T-helper 1 cell treated with Interleukin-12 subunit alpha and Interleukin-12 subunit beta and Interleukin-4 antibody, amounts not matched to agents 30 μg/mL and 1 μg/mL, for 36 hours (primary cell): ENCODE results near the gene JARID2.

ENCODE experiments used
- H3K27ac Mint-ChIP-seq: one replicate; pipeline ENCODE4 v1.8.0; 2021; ENCODE audit warnings: mild to moderate bottlenecking, mixed read lengths
- H3K27me3 Mint-ChIP-seq: one replicate; pipeline ENCODE4 v1.8.0; 2021; ENCODE audit warnings: low read depth, mixed read lengths
- H3K36me3 Mint-ChIP-seq: one replicate; pipeline ENCODE4 v1.8.0; 2021; ENCODE audit warnings: low read depth, mixed read lengths
- H3K4me1 Mint-ChIP-seq: one replicate; pipeline ENCODE4 v1.8.0; 2021; ENCODE audit warnings: low read depth, mixed read lengths
- H3K4me3 Mint-ChIP-seq: one replicate; pipeline ENCODE4 v1.8.0; 2021; ENCODE audit warnings: mild to moderate bottlenecking, moderate library complexity, mixed read lengths
- H3K9me3 Mint-ChIP-seq: one replicate; pipeline ENCODE4 v1.8.0; 2021; ENCODE audit warnings: mixed read lengths

The JARID2 gene

DNA sequence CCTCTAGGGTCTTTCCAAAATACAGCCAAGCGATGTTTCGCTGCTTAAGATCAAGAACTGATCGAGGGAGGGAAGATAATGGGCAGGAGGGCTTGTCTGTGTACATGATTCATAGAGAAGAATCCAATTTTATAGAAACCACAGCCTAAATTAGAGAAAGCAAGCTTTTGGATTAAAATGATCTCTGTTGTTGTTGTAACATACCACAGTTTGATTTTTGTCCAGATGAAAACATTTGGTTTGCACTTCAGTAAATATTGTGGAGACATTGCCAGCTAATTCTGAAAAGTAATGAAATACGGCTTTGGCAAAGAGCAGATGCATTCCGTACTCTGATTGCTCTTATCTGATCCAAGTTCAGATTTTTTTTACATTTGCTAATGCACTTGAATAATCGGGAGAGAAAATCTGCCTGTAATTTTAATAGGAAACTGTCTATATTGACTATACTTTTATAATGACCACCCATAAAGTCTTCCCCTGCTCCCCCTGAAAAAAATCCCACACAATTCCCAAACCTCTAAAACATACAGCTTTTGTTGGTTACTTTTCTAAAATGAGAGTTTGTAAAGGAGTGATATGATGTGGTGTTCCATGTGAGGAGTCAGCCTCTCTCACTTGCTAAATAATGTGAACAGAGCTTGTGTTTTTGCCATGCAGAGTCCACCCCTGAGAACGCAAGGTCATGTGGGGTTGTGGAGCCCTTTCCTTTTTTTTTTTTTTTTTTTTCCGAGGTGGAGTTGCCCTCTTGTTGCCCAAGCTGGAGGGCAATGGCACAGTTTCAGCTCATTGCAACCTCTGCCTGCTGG is 217.1 kb downstream of the JARID2 start:
- Mint-ChIP-seq H3K4me3 (no peak overlapping the region), H3K9me3 (no peaks in the 10 kb centered on the region), H3K36me3 (peaks cover 6% of the 10 kb centered on the region), H3K27ac (no peak overlapping the region), H3K27me3 (no peaks in the 10 kb centered on the region), H3K4me1 (peaks cover 22% of the 10 kb centered on the region)

DNA sequence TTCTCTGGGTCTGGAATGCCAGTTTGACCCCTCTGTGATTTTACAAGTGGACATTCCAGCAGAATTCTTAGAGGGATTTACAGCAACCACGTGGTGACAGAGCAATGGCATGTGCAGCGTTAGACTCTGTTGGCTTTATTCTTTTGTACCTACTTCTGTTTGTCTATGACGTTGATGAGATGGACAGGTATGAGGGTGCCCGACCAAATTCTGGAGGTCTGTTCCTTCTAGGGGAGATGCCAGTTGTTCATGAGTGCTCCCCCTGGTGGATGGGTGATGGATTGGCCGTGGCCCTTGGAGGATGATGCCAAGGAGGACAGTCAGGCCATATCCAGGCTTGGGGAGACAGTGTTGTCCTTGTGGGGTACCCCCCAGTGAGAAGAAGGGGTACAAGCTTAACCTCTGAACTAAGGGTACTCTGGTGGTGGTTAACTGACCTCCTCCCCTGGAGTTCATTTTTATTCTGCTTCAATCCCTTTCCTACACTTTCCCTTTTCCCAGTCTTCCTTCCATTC is 218.4 kb downstream of the JARID2 start:
- Mint-ChIP-seq H3K4me3 (no peak overlapping the region), H3K27ac (peak overlapping the region; percentile 15), H3K9me3 (no peaks in the 10 kb centered on the region), H3K27me3 (no peaks in the 10 kb centered on the region), H3K4me1 (peaks cover 19% of the 10 kb centered on the region), H3K36me3 (peaks cover 14% of the 10 kb centered on the region)

DNA sequence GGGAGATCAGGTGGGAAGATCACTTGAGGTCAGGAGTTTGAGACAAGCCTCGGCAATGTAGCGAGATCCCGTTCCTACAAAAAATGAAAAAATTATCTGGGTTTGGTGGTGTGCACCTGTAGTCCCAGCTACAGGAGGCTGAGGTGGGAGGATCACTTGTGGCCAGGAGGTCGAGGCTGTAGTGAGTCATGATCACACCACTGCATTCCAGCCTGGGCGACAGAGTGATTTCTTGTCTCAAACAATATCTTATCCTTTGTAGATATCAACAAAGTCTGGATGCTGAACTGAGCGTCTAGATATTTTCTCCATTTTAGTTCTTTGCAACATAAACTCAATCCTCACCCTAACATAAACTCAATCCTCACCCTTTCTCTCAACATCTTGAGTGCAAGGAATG is 219.3 kb downstream of the JARID2 start:
- Mint-ChIP-seq H3K4me1 (peaks cover 16% of the 10 kb centered on the region), H3K36me3 (peaks cover 13% of the 10 kb centered on the region), H3K9me3 (no peaks in the 10 kb centered on the region), H3K27ac (no peak overlapping the region), H3K4me3 (no peak overlapping the region), H3K27me3 (no peaks in the 10 kb centered on the region)

DNA sequence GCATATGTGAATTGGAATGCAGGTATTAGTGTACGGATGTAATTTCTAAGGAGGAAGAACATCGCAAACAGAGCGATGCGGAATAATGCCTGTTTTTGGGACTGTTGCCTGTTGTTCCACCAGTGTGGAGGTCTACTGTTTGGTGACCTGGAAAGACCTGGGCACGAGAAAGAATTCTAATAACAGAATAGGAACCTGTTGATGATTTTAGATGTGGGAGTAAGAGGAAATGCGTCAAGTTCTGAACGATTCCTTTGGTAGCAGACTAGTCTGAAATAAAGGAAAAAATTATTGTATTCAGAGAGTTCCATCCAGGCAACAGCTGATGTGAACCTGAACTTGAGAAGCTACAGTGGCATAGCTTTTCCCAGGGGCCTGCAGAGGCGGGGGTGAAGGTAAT is 224.9 kb downstream of the JARID2 start:
- H3K4me1 Mint-ChIP-seq: peaks cover 5% of the 10 kb centered on the region
- no peak overlapping the region for H3K4me3 Mint-ChIP-seq
- no peaks in the 10 kb centered on the region for H3K27me3 Mint-ChIP-seq
- H3K9me3 Mint-ChIP-seq: no peaks in the 10 kb centered on the region
- no peak overlapping the region for H3K27ac Mint-ChIP-seq
- peaks cover 28% of the 10 kb centered on the region for H3K36me3 Mint-ChIP-seq

- Mint-ChIP-seq H3K9me3 (no peaks in the 10 kb centered on the region), H3K4me1 (peaks cover 7% of the 10 kb centered on the region), H3K27ac (no peak overlapping the region), H3K4me3 (no peak overlapping the region), H3K27me3 (no peaks in the 10 kb centered on the region), H3K36me3 (peaks cover 35% of the 10 kb centered on the region)
Measured at GRCh38 chr6:15472621-15473020, 226.8 kb downstream of the JARID2 start.

GRCh38 chr6:15473174-15473573 is 227.3 kb downstream of the JARID2 start:
- no peaks in the 10 kb centered on the region for H3K27me3 Mint-ChIP-seq
- H3K4me1 Mint-ChIP-seq: peaks cover 7% of the 10 kb centered on the region
- no peak overlapping the region for H3K27ac Mint-ChIP-seq
- no peaks in the 10 kb centered on the region for H3K9me3 Mint-ChIP-seq
- H3K36me3 Mint-ChIP-seq: peaks cover 34% of the 10 kb centered on the region
- no peak overlapping the region for H3K4me3 Mint-ChIP-seq

GRCh38 chr6:15473741-15474161 is 227.9 kb downstream of the JARID2 start:
- Mint-ChIP-seq H3K4me3 (no peak overlapping the region), H3K27me3 (no peaks in the 10 kb centered on the region), H3K4me1 (peaks cover 7% of the 10 kb centered on the region), H3K36me3 (peaks cover 30% of the 10 kb centered on the region), H3K27ac (no peak overlapping the region), H3K9me3 (no peaks in the 10 kb centered on the region)

DNA sequence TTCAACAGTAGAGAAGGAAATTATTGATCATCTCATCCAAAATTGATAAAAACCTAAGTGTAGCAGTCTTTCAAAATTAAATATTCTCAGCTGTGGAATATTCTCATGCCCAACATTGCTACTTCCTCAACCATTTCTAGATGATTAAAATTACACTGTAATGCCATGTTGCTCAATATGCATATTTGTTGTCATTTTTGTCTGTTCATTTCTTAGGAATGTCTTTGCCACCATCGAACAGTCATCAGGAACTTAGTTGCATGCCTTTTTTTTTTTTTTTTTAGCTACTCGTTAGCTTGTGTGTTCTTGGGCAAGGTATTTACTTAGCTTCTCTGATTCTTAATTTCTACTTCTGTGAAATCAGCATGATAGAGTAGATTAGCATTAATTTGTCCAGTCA is 228.3 kb downstream of the JARID2 start:
- Mint-ChIP-seq H3K4me3 (no peak overlapping the region), H3K36me3 (peaks cover 28% of the 10 kb centered on the region), H3K27ac (no peak overlapping the region), H3K27me3 (no peaks in the 10 kb centered on the region), H3K4me1 (peaks cover 10% of the 10 kb centered on the region), H3K9me3 (no peaks in the 10 kb centered on the region)

- H3K27me3 Mint-ChIP-seq: no peaks in the 10 kb centered on the region
- peaks cover 28% of the 10 kb centered on the region for H3K36me3 Mint-ChIP-seq
- H3K9me3 Mint-ChIP-seq: no peaks in the 10 kb centered on the region
- H3K27ac Mint-ChIP-seq: no peak overlapping the region
- H3K4me3 Mint-ChIP-seq: no peak overlapping the region
- H3K4me1 Mint-ChIP-seq: peaks cover 10% of the 10 kb centered on the region
Measured at GRCh38 chr6:15475261-15475660, 229.4 kb downstream of the JARID2 start.

DNA sequence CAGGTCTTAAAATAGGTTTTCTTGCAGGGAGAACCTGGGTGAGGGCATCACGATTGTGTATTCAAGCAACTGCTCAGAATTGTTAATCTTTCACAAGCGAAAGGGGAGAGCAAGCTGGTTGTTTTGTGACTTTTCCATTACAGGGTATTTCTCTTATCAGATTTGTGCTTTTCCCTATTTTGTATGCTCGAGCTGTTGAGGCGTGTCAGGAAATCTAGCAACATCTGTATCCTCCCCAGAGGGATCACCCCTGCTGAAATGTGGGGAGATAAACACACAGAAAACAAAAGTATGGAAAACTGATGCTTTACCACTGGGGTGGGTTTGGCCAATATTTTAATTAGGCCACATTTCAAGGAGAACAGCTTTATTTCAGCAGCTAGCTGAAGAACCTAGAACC is 230.0 kb downstream of the JARID2 start:
- no peak overlapping the region for H3K27ac Mint-ChIP-seq
- H3K9me3 Mint-ChIP-seq: no peaks in the 10 kb centered on the region
- H3K4me1 Mint-ChIP-seq: peaks cover 11% of the 10 kb centered on the region
- peaks cover 28% of the 10 kb centered on the region for H3K36me3 Mint-ChIP-seq
- H3K4me3 Mint-ChIP-seq: no peak overlapping the region
- no peaks in the 10 kb centered on the region for H3K27me3 Mint-ChIP-seq

DNA sequence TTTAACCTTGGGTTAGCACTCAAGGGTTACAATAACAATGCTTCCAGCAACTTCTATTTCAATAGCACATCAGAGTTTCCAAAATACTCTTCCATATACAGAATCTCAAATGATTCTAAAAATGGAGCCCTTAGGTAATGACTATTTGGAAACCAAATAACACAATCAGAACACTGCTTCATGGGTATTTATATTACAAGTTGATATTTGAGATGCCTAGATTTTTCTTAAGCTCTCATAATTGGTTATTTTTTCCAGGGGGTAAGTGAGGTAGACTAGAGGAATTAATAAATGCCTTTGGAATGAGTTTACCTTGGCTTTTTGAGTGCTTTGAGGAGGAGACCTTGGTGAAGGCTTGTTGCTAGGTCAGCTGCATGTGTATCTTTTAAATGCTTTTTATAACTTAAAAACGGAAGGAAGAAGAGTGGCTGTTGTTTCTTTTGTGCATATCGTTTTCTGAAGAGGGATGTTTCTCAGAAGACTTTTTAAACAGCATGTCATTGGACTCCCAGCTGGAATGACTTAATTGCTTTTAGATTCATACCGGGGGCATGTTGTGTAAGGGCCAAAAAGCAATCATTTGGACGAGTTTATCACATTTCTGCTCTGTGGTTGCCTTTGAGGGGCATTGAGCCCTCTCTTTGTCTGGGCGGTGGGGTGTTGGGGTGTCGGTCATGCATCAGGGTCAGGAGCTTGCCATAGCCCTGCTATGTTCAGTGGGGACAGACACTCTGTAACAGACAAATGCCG is 230.9 kb downstream of the JARID2 start:
- peaks cover 31% of the 10 kb centered on the region for H3K36me3 Mint-ChIP-seq
- H3K4me3 Mint-ChIP-seq: no peak overlapping the region
- no peak overlapping the region for H3K27ac Mint-ChIP-seq
- no peaks in the 10 kb centered on the region for H3K9me3 Mint-ChIP-seq
- peaks cover 20% of the 10 kb centered on the region for H3K4me1 Mint-ChIP-seq
- no peaks in the 10 kb centered on the region for H3K27me3 Mint-ChIP-seq

- Mint-ChIP-seq H3K4me1 (peaks cover 21% of the 10 kb centered on the region), H3K36me3 (peaks cover 29% of the 10 kb centered on the region), H3K27me3 (no peaks in the 10 kb centered on the region), H3K4me3 (no peak overlapping the region), H3K9me3 (no peaks in the 10 kb centered on the region), H3K27ac (no peak overlapping the region)
Measured at GRCh38 chr6:15477746-15478145, 231.9 kb downstream of the JARID2 start.

GRCh38 chr6:15479761-15480160 is 233.9 kb downstream of the JARID2 start:
- Mint-ChIP-seq H3K27ac (no peak overlapping the region), H3K36me3 (peaks cover 21% of the 10 kb centered on the region)

GRCh38 chr6:15480525-15480924 is 234.7 kb downstream of the JARID2 start:
- Mint-ChIP-seq H3K9me3 (no peaks in the 10 kb centered on the region), H3K27ac (no peak overlapping the region), H3K36me3 (peaks cover 16% of the 10 kb centered on the region), H3K27me3 (no peaks in the 10 kb centered on the region), H3K4me3 (no peak overlapping the region), H3K4me1 (peaks cover 18% of the 10 kb centered on the region)

More at GRCh38 chr6:15479761-15480160, 233.9 kb downstream of the JARID2 start:
- peaks cover 19% of the 10 kb centered on the region for H3K4me1 Mint-ChIP-seq
- no peaks in the 10 kb centered on the region for H3K9me3 Mint-ChIP-seq
- no peaks in the 10 kb centered on the region for H3K27me3 Mint-ChIP-seq
- no peak overlapping the region for H3K4me3 Mint-ChIP-seq
